Heart left ventricle (tissue), 16 donors: Measurements from ENCODE around the gene LONP2. TPM values are rescaled to one million over a fixed set of nuclear protein-coding genes. Genes with fewer than 3 reads are reported as not detected.

Experiments used
- ATAC-seq, 4 donors: fragments of 200-7000 bp; cut with Tn5 transposase; one replicate each; pipeline ENCODE4 v1.9.1; 2020 to 2022; ENCODE audit warnings: moderate library complexity in 4 of 4, mild to moderate bottlenecking in 3 of 4, moderate number of reproducible peaks in 1 of 4
- DNase-seq, 5 donors: peaks; one replicate each; pipeline ENCODE4 v3.0.0-alpha.2; 2020
- H3K27ac ChIP-seq, 12 donors: fragments of 200-600 bp; sonication (generic) in 4 of 12; one replicate each; pipeline versions ENCODE4 v1.5.0 to v1.8.0; 2016 to 2022; ENCODE audit warnings: mild to moderate bottlenecking in 2 of 12
- H3K27me3 ChIP-seq, 9 donors: fragments of 200-600 bp; sonication (generic) in 2 of 9; one replicate each; pipeline versions ENCODE4 v1.5.1 to v1.8.0; 2016 to 2022; ENCODE audit warnings: mild to moderate bottlenecking in 3 of 9
- H3K36me3 ChIP-seq, 9 donors: fragments of 200-600 bp; sonication (generic) in 2 of 9; one replicate each; pipeline versions ENCODE4 v1.5.0 to v1.8.0; 2018 to 2022; ENCODE audit warnings: mild to moderate bottlenecking in 2 of 9
- H3K4me1 ChIP-seq, 12 donors: fragments of 200-600 bp; sonication (generic) in 4 of 12; one replicate each; pipeline versions ENCODE4 v1.5.0 to v1.8.0; 2016 to 2022; ENCODE audit warnings: mild to moderate bottlenecking in 3 of 12
- H3K4me3 ChIP-seq, 12 donors: fragments of 200-600 bp; sonication (generic) in 4 of 12; one replicate each; pipeline versions ENCODE4 v1.5.0 to v1.8.0; 2017 to 2022; ENCODE audit warnings: mild to moderate bottlenecking in 9 of 12, moderate library complexity in 4 of 12
- H3K9me3 ChIP-seq, 12 donors: fragments of 200-600 bp; sonication (generic) in 4 of 12; one replicate each; pipeline versions ENCODE4 v1.5.0 to v1.8.0; 2016 to 2022; ENCODE audit warnings: mild to moderate bottlenecking in 1 of 12
- CTCF ChIP-seq, 12 donors: fragments of 200-600 bp; sonication (generic) in 4 of 12; IDR thresholded peaks; one replicate each; pipeline versions ENCODE4 v1.5.0 to v1.8.0; 2018 to 2022; ENCODE audit warnings: antibody characterized with exemption in 12 of 12, mild to moderate bottlenecking in 5 of 12
- POLR2A ChIP-seq, 2 donors: fragments of 450-650 bp; IDR thresholded peaks; one replicate each; pipeline ENCODE4 v1.6.1; 2017; ENCODE audit warnings: antibody characterized with exemption in 2 of 2, mild to moderate bottlenecking in 2 of 2, moderate library complexity in 2 of 2
- WGBS, 4 donors: extraction: QIAGEN DNeasy Blood & Tissue Kit in 2 of 4; methylation state at CpG; one replicate each; pipeline versions ENCODE4 v1.1.5 to v1.1.7; 2013 to 2018; 5-methylcytosine and 5-hydroxymethylcytosine counted together
- intact Hi-C, 10 donors: fragments of 100-400 bp; cut with DNase I; formaldehyde crosslinking; loops; one replicate each; pipeline versions ENCODE4 v1.11.1 to v1.14.2; 2022
- polyA plus RNA-seq, 2 donors: library from polyadenylated mRNA; stranded (reverse); fragments of 200-250 nt; gene quantifications; one replicate each; pipeline ENCODE4 v1.2.3, GENCODE V29; 2013
- total RNA-seq, 9 donors: library from RNA; depleted of rRNA in 2 of 9; stranded (reverse); fragments of >200 nt in 2 of 9; fragmentation: NEBNext Ultra II Directional in 3 of 9; extraction: Animal tissue kit (Norgen Biotek cat#: 25700) in 3 of 9; gene quantifications; one replicate each; pipeline versions ENCODE4 v1.1.0 to v1.2.4, GENCODE V29; 2016 to 2023
- donor health status: ischemic (EF 13 %, LVEDD 7.1; RV severe dilation, severe dysfunction).
- donor health status: healthy with polysubstance abuse.
- donor health status: DM: no; HTN: yes; CAD: no.
- donor health status: DM: no; HTN: no; CAD: no.
- donor health status: ischemic (EF 25% LVEDD 6.9; RV normal size, moderate dysfunction).
- donor health status: ischemic (EF 25% LVEDD 5.7; RV mildly dilated, moderate dysfunction).
- donor health status: healthy.
- donor health status: DM: yes; HTN: yes; CAD: no.
- donor health status: ischemic (EF 35%, LVEDD 5.7; RV mildly dilated, moderate dysfunction).
- donor health status: nonischemic (EF 11% LVEDD 7.7; RV severe dilation, severe dysfunction).
- donor health status: DM: yes; HTN: yes; CAD: no.
- donor health status: PGD.
- donor health status: ischemic (EF 29% LVEDD 5.4; RV normal size, mild dysfunction).
- donor health status: nonischemic (EF 23%, LVEDD 6.1; RV moderate dilation, normal function).

LONP2 gene
- total and polyA plus RNA-seq, 11 donors: 24.8 to 87.4 (median 69.2) TPM

GRCh38 chr16:48292452-48292851 lies 48.4 kb downstream of the LONP2 start:
- Histone ChIP-seq H3K9me3 (peaks cover 0 to 5% (median under 1%) of the 10 kb centered on the region in 12 donors), H3K4me3 (no peak overlapping the region), H3K27ac (no peak overlapping the region), H3K36me3 (peaks cover 0 to 82% (median 63%) of the 10 kb centered on the region in 9 donors), H3K27me3 (no peaks in the 10 kb centered on the region), H3K4me1 (peaks cover 0 to 6% (median 0%) of the 10 kb centered on the region in 12 donors)
- no peak for ATAC-seq
- intact Hi-C loops: no loop called here
- TF ChIP-seq CTCF (IDR thresholded peaks at IDR 0.05) (no peak), POLR2A (IDR thresholded peaks at IDR 0.05) (no peak)
- WGBS, 4 donors: 66 to 71% (median 68%) methylated on average over 2 of the region's 2 CpGs
- DNase-seq: no peak

- peaks cover 0 to 84% (median 71%) of the 10 kb centered on the region in 9 donors for H3K36me3 ChIP-seq
- H3K27ac ChIP-seq: no peak overlapping the region
- no peaks in the 10 kb centered on the region for H3K27me3 ChIP-seq
- DNase-seq (no peak), ATAC-seq (no peak)
- H3K9me3 ChIP-seq: no peaks in the 10 kb centered on the region
- intact Hi-C loops: no loop called here
- no peak overlapping the region for H3K4me3 ChIP-seq
- TF ChIP-seq CTCF (IDR thresholded peaks at IDR 0.05) (no peak), POLR2A (IDR thresholded peaks at IDR 0.05) (no peak)
- 87 to 93% (median 91%) methylated on average over 1 of the region's 1 CpG for WGBS, 4 donors
- H3K4me1 ChIP-seq: peaks cover 0 to 6% (median 0%) of the 10 kb centered on the region in 12 donors
Observed at GRCh38 chr16:48294724-48295123, 50.6 kb downstream of the LONP2 start.

- TF ChIP-seq CTCF (IDR thresholded peaks at IDR 0.05) (no peak), POLR2A (IDR thresholded peaks at IDR 0.05) (no peak)
- H3K9me3 ChIP-seq: no peaks in the 10 kb centered on the region
- intact Hi-C loops: no loop called here
- no peak overlapping the region for H3K27ac ChIP-seq
- no peaks in the 10 kb centered on the region for H3K27me3 ChIP-seq
- no peak for DNase-seq
- peaks cover 0 to 85% (median 71%) of the 10 kb centered on the region in 9 donors for H3K36me3 ChIP-seq
- no peak overlapping the region for H3K4me3 ChIP-seq
- H3K4me1 ChIP-seq: peaks cover 0 to 6% (median 0%) of the 10 kb centered on the region in 12 donors
- no peak for ATAC-seq
- WGBS, 4 donors: 92 to 98% (median 96%) methylated on average over 1 of the region's 1 CpG
Observed at GRCh38 chr16:48295488-48296281, 51.6 kb downstream of the LONP2 start.

- ATAC-seq (no peak), DNase-seq (no peak)
- intact Hi-C loops: no loop called here
- Histone ChIP-seq H3K9me3 (no peaks in the 10 kb centered on the region), H3K4me1 (no peaks in the 10 kb centered on the region), H3K27me3 (no peaks in the 10 kb centered on the region), H3K27ac (no peak overlapping the region), H3K4me3 (no peak overlapping the region), H3K36me3 (peaks cover 0 to 96% (median 85%) of the 10 kb centered on the region in 9 donors)
- 96 to 100% (median 98%) methylated on average over 4 of the region's 4 CpGs for WGBS, 4 donors
- TF ChIP-seq POLR2A (IDR thresholded peaks at IDR 0.05): no peak
- TF ChIP-seq CTCF (IDR thresholded peaks at IDR 0.05): no peak
Observed at GRCh38 chr16:48299471-48299870, 55.4 kb downstream of the LONP2 start.
